H1 (cell line): Measurements from ENCODE around the gene ANKIB1. TPM values are rescaled to one million over a fixed set of nuclear protein-coding genes. Genes with fewer than 3 reads are reported as not detected.

Source experiments
- RBBP5 ChIP-seq: IDR thresholded peaks from 2 replicates; pipeline ENCODE4 v1.7.1; 2012; ENCODE audit warnings: low read depth, mild to moderate bottlenecking, inconsistent platforms, low read length, moderate library complexity, borderline replicate concordance
- SAP30 ChIP-seq: fragments of 300-600 bp; sonication (generic); IDR thresholded peaks from 2 replicates; pipeline ENCODE4 v1.7.1; 2012; ENCODE audit warnings: low read length, moderate library complexity, mild to moderate bottlenecking, inconsistent platforms; ENCODE audit not compliant: insufficient read depth, insufficient replicate concordance
- polyA plus RNA-seq, 7 experiments: library from polyadenylated mRNA; depleted of rRNA in 3 of 7; stranded (reverse) in 5 of 7; unstranded in 2 of 7; fragments of >200 nt in 5 of 7; fragments of 200-250 nt in 2 of 7; gene quantifications; 1 replicate in 5 of 7; 2 replicates in 1 of 7; 4 replicates in 1 of 7; pipeline versions ENCODE4 v1.2.1 to v1.2.3, GENCODE V29; 2011 to 2013; ENCODE audit warnings: missing spikeins in 2 of 7, mixed read lengths in 2 of 7
- total RNA-seq: library from RNA; stranded (reverse); fragmentation: NEBNext Ultra II Directional; extraction: Animal tissue kit (Norgen Biotek cat#: 25700); gene quantifications from 2 replicates; pipeline ENCODE4 v1.2.1, GENCODE V29; 2021

The ANKIB1 gene
- total and polyA plus RNA-seq, 2 of the 8 experiments (the other 6 are each of a cell fraction or from before 2014, with no cell fraction given) = 19.2 to 43.0 TPM

DNA sequence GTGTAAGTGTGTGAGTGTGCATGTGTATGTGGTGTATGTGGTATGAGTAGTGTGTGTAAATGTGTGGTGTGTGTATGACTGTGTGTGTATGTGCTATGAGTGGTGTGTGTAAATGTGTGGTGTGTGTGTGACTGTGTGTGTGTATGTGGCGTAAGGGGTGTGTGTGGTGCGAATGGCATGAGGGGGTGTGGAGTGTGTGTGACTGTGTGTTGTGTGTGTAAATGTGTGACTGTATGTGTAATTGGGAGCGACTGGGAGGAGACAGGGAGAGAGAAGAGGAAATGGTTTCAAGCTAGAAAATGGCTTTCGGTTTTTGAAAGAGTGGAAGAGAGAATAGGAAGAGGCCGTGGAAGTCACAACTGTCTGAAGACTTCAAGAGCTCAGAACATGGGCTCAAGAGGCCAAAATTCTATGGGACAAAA is 177.9 kb downstream of the ANKIB1 start (continued):
- TF ChIP-seq RBBP5 (no peak), SAP30 (no peak)
